NCI-H2196 treated with DMSO at 0.1 percent for 48 hours (cell line): Measurements from ENCODE around the gene PHTF2.
"Not testable (repeated sequence)": the region's sequence is repeated elsewhere in the genome, so short reads cannot be mapped to it uniquely, and the experiment has no call there.

Source experiments
- DNase-seq: peaks from one replicate; lab custom pipeline; 2025; ENCODE audit not compliant: unreplicated experiment; lab: John Stamatoyannopoulos, UW

The PHTF2 gene

DNA sequence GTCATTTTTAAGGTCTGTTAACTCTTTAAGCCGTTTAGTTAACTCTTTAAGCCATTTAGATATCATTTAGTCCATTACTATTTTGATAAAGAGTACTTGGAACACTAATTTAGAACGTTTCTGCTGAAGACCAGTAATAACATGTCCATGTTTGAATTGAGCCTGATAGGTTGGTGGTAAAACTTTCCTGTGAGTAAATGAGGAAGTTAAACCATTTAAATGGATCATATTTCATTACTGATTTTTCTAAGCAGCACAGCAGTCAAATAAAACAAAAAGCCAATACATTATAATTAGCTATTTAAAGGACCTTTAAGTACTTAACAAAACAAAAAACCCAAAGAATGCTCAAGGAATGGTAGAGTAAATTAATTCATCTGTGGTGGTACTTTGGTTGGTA lies 29.4 kb downstream of the PHTF2 start:
- DNase-seq: no peak

DNA sequence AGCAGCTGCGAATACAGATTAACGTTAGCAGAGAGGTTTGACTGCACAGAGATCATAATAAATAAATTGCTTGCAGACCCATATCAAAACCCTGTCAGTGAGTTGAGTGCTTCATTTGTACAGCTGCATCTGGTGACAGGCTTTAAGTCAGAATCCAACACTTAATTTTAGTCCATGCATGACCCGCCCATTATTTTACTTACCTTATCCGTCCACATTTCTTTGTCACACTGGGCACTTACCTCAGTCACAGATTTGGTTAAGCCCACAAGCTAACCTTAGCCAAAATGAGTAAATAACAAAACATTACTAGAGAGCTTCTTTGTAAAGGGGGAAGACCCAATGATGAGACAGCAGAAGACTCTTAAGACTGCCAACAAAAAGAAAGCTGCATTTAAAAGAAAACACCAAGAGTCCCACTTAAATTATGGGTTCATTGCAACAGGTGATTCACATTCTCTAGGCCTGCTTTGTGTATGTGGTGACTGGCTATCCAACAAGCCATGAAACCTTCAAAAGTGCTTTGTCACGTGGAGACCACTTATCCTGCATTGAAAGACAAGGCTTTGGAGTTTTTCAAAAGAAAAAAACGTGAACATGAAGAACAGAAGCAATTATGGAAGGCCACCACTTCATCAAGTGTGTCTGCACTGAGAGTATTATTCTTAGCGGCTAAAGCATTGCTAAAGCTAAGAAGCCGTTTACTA lies 32.2 kb downstream of the PHTF2 start:
- DNase-seq: no peak

DNA sequence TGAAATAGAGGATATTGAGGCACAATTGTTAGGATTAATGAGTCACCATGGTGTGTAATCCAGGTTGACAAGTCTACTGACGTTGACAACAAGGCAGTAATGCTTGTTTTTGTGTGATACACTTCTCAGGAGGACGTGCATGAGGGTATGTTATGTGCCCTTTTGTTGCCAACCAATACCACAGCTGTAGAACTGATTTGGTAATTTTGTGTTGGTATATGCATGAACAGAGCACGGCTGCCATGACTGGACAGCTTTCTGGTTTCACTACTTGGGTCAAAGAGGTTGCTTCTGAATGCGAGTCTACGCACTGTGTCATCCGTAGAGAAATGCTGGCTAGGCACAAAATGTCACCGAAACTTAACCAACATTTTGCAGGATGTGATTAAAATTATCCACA lies 32.9 kb downstream of the PHTF2 start:
- DNase-seq: no peak

DNA sequence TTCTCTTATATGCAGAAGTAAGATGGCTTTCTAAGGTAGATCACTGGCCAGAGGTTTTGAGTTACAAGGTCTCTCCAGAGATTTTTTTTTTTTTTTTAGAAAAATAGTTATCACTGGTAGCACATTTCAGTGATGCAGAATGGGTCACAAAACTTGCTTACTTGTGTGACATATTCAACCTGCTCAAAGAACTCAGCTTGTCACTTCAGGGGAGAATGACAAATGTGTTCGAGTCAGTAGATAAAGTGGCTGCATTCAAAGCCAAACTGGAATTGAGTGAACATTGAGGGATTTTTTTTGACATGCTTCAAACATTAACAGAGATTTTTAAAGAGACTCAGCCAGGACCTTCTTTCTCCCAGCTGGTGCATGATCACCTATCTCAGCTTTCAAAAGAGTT lies 33.4 kb downstream of the PHTF2 start:
- DNase-seq: no peak

DNA sequence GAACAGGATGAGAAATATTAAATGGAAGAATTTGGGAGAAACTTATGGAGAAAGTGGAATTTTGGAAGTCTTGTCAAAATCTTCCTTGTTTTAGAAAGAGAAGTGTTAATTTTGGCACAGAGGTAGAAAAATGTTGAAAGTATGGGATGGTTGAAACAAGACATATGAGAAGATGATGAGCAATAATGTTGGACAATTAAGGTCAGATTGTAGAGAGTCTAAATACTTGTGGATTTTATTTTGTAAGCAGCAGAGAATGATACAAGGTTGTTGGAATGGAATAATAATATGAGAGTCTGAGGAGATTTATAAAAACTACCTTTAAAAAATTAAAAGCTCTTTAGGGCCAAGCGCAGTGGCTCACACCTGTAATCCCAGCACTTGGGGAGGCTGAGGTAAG lies 34.6 kb downstream of the PHTF2 start:
- no peak for DNase-seq

DNA sequence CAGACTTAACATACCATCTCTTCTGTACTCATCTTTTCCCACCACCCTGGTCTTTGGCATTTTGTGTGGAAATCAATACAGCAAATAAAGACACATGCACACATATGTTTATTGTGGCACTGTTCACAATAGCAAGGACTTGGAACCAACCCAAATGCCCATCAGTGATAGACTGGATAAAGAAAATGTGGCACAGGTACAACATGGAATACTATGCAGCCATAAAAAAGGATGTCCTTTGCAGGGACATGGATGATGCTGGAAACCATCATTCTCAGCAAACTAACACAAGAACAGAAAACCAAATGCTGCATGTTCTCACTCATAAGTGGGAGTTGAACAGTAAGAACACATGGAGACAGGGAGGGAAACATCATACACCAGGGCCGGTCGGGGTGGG lies 37.9 kb downstream of the PHTF2 start:
- DNase-seq: not testable (repeated sequence)

DNA sequence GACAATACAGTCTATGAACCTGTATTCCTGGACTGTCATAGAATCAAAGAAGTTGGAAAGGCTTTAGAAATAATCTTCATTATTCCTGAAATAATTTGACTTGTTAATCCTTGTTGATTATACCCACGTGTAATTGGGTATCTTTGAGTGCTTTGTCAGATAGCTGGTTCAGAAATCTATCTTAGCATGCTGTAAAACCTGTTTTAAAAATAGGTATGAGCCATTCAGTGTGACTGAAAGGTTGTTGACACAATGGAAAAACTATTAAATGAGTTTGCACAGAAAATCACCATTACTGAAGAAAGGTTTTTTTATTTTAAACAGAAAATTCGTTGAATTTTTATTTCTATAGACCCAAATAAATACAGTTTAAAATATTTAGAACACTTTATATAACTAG lies 38.7 kb downstream of the PHTF2 start:
- no peak for DNase-seq

DNA sequence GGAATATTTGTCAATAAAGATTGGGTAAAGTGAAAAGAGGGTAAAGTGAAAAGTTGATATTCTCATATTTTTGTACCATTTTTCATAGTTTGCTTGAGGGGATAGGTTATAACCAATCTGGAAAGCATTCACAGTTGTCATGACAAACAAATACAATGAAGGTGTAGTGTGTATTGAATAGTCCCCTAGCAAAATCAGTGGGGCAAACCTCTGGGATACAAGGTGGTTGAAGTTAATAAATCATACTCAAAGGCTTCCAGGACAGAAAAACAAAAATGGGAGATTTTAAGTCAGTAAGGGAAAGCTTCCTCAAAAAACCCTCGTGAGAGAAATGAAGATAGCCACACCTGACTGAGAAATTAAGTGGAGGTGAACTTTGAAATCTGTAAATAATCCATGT lies 39.4 kb downstream of the PHTF2 start:
- no peak for DNase-seq

DNA sequence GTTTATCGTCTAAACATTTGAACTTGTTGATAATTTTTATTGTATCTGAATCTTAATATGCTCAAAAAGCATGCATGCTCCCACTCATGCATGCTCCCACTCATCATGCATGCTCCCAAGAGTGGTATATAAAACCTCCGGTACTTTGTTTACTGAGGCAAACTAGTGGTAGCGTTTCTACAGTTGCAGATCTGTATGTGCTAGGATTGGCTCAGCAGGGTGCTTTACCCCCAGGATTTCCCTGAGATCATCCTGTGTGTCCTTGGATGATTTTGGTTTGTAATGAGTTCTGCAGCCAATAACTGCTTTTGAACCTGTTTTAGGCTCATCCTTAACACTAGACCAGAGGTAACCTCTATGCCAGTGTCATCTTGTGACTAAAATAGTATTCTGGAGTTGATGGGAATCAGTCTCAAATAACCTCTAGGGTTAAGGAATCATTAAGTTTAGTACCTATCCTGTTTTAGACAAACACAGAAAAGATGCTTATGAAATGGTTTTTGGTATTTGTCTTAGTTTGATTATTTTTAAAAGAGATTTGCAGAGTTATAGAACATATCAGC lies 40.4 kb downstream of the PHTF2 start:
- DNase-seq: no peak

DNA sequence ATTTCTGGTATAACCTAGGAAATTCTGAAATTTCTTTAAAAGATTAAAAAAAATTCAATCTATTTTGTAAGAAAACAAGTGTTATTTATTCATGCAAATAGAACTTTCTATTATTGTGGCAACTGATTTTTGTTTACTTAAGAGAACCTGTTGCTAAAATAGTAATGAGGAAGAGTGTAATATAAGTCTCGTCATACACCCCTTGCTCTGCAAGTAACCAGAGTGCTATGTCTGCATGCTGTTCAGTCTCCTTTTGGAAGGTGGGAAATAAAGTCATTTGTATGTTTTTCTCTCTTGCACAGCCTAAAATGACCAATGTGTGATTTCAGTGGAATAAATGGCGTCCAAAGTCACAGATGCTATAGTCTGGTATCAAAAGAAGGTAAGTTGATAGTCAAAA lies 41.3 kb downstream of the PHTF2 start:
- no peak for DNase-seq

DNA sequence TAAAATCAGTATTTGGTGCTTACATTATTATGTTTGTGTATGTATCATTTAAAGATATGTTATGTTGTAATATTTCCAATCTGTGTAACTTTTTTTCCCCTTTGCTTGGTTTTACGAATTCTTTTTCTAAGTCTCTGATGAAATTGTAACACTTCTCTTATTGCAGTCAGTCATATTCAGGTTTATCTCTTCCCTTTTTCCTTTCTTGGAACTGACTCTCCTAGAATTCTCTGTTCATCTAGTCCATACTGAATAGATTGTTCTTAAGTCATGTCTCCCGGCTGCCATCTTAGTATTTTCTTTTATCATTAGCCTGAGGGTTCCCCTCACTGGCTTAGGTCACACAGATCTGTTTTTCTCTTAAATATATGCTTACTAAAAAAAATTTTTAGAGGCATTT lies 44.6 kb downstream of the PHTF2 start:
- DNase-seq: no peak

DNA sequence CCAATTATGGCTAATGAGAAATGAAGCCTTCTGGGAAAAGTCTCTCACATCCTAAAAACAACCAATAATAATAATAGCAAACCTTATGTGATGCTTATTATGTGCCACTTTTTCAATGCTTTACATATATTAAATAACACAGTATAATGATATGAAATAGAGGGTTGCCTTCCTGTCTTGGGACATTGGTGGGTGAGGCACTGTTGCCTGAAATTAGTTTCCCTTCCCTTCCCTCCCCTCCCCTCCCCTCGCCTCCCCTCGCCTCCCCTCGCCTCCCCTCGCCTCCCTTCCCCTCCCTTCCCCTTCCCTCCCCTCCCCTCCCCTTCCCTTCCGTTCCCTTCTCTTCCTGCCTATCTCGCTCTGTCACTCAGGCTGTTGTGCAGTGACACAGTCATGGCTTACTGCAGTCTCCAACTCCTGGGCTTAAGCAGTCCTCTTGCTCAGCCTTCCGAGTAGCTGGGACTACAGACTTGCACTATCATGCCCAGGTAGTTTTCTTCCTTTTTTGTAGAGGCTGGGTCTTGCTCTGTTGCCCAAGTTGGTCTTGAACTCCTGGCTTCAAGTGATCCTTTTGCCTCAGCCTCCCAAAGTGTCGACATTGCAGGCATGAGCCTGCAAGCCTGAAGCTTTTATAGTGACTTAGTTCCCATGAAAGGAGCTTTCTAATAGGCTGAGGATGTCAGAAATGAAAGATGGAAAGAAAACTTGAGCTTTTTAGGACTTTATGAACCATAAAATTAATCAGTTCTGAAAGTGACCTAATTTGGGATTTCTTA lies 47.9 kb downstream of the PHTF2 start:
- DNase-seq: no peak

DNA sequence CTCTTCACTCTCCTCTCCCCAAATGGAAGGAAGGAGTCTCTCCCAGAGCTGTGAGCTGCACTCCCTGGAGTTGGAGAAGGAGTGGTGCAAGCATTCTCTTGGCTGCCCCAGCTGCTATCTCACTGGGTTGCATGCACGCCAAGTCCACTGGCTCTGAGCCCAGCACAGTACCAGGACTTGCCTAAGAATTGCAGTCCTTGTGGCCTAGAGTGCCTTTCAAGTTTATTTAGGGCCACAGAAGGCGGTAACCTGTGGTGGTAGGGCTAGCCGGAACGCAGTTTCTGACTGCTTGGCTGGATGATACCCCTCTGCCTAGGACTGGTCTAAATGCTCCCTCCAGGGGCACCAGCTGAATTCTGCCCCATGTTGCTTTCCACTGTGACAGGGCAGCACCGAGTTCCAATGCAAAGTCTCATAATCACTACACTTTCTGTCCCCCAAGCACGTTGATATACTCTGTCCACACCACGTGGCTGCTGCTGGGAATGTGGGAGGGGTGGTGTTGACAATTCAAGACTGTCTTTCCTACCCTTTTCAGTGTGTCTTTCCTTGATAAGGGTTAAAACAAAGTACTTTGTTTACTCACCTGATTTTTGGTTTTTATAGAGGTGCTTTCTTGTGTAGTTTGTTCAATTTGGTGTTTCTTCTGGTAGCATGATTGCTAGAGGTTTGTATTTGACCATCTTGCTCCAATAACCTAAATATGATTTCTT lies 57.0 kb downstream of the PHTF2 start:
- no peak for DNase-seq

DNA sequence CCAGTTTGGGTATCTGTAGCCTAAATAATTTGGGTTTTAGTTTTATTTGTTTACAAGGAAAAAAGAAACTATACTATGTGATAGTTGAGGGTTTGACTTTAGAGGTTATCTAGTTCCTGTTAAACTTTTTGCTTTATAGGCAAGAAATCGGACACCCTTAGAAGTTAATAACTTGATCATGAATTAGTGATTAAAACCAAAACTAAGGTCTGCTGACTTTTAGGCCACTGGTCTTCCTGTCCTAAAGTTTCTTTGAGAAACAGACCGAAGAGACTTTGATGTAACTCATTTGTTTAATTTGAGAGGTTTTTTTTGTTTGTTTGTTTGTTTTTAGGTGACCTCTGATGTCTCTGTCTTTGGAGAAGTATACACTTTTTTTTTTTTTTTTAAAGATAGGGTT lies 59.7 kb downstream of the PHTF2 start:
- no peak for DNase-seq

DNA sequence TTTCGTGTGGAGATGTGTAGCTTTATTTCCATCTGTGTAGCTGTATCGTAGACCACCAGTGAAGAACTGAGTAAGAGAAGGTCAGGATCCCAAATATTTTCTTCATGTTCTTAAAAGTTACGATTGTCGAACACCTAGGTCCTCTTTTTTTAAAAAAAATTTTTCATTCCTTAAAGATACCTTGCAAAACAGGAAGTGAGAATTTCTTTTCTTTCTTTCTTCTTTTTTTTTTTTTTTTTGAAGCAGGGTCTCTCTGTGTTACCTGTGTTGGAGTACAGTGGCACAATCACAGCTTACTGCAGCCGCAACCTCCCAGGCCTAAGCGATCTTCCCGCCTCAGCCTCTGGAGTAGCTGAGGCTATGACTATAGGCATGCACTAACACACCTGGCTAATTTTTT lies 60.8 kb downstream of the PHTF2 start:
- no peak for DNase-seq

DNA sequence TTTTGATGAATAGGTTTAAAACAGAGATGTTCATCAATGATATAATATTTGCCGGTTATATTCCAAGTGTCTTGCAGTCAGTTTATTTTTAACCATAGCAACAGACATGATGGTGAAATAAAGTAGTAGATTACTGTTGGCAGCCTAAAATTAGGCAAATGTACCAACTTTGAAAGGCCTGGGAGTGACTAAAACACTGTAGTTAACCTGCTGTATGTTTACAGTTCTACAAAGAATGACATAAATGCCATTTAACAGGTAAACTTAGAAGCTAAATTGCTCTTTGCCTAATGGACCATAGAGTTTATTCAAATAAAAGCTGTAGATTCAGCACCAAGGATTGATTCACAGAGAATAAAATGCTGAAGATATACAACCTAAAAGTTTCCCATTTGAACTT lies 64.1 kb downstream of the PHTF2 start:
- no peak for DNase-seq

DNA sequence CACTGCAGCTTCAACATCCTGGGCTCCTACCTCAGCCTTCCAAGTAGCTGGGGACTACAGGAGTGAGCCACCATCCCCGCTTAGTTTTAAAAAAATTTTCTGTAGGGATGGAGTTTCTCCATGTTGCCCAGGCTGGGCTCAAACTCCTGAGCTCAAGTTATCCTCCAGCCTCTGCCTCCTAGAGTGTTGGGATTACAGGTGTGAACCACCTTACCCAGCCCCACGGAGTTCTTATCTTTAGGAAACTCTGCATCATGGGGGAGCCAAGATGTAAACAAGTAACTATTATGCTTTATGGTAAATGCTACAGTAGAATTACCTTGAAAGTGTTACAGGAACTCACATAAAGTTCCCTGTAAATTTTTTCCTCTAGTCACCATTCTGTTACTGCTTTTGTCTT lies 65.3 kb downstream of the PHTF2 start:
- no peak for DNase-seq

DNA sequence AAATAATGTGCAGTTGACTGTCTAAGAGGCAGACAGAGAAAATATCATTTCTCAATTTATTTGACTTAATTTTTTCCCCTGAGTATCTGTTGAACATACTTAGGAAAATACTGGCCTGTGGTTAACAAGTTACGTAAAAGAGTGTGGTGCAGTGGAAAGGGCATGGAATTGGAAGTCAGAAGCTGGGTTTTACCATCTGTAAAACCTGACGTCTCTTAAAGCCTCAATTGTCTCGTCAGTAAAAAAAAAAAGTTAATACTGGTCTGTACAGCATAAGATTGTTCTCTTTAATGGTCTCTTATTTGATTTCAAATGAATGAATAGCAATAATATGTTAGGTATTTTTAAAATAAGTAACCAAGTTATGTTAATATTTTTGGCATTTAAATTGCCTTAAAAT lies 67.8 kb downstream of the PHTF2 start:
- no peak for DNase-seq

DNA sequence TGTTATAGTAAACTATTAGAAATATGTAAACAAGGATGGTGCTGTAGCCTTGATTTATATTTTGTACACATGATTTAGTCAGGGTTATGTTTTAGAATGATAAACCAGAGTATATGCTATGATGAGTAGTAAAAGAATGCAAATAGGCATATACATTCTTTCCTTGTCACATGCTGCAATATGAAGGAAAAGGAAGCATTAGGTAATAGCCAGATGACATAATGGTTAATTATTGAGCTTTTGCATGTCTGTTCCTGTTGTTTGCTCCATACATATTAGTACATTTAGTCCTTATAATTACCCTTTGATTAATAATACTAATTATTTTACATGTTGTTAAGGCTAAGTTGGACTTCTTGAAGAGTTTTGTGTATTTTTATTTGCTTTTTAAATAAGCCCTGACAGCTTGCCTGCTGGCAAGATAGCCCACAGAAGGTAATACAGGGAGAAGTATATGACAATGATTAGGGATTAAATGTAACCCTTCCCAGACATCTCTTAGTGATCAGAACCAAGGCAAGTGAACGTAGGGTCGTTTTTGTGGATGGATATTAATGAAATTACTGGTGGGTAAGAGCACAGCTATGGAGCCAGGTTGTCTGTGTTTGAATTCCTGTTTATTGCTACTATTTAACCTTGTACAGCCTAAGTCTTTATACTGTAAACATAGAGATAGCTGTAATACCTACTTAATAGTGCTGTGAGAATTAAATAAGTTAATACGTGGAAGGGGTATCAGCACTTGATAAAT lies 68.4 kb downstream of the PHTF2 start:
- DNase-seq: no peak

DNA sequence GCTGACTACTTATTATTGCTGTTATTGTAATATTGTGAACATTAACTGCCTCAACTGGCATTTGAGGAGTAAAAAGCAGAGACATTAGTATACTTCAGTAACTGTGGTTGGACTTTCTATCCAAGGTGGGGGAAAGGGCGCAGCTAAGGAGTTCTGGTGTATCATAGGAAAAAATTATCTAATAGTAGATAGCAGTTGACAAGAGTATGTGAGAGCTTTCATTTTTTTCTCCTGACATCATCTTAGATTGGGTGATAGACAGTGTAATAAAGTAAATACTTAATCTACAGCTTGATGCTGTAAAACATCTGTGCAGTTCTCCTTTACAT lies 68.9 kb downstream of the PHTF2 start:
- no peak for DNase-seq

DNA sequence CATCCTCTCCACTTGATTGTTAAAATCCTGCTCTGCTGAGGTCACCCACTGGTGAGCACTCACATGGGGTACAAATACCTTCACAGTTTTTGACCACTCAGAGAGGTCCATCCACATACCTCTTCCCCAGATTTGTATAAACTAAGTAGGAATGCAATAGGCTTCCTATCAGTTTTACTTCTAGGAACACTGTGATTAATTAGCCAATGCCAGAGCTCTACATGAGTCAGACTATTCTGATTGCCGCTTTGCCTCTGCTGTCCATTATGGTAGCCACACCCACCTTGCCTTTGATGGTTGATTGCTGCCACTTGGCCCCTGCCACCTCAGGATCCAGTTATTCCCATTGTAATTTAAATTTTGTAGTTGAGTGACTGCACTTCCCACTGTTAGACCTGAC lies 73.7 kb downstream of the PHTF2 start:
- DNase-seq: not testable (repeated sequence)
